ENCODE measurements around the gene TSPAN9.

DNA sequence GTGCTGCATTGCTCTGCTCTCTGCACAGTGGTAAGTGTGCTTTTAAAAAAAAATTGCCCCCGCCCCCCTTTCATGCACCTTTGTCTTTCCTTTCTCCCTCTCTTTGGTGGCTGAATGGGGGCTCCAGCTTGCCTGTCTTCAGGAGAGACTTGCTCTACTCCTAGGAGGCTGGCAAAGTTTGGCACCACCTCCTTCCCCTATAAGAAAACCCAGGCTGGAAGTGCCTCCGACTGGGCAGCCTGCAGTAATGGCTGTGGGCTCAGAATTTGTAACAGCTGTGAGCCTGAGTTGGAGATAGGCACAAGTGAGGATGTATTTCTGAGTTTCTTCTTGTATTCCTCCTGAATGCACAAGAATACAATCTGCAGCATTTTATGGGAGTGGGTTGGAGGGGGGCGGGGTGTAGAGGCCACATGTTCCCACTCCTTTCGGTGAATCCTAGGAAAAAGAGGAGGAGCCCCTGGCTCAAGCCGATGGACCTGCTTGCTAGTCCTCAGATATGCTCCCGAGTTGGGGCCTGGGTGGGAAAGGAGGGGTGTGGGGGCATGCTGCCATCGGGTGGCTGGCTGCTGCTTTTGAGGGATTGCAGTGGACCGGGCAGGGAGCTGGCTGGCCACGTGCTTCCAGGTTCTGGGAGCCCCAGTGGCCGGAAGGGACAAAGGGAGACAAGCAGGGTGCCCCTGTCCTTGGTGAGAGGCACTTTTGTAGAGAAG lies 124.3 kb downstream of the TSPAN9 start:
- TF ChIP-seq CTCF (IDR thresholded peaks at IDR 0.05) (no peak), POLR2A (IDR thresholded peaks at IDR 0.05) (no peak)
